OCI-LY3 (cell line): Measurements from ENCODE around the gene PCBP2.
"Not testable (repeated sequence)": the region's sequence is repeated elsewhere in the genome, so short reads cannot be mapped to it uniquely, and the experiment has no call there.

Experiments used
- H2AFZ ChIP-seq: fragments of 200-600, 300-600 bp; shearing (Covaris generic); 2 replicates; pipeline ENCODE4 v1.6.0; 2014; ENCODE audit warnings: antibody characterized with exemption, low read depth, low read length
- H3K27ac ChIP-seq: fragments of 200-600, 300-600 bp; sonication (generic); 2 replicates; pipeline ENCODE4 v1.5.1; 2014; ENCODE audit warnings: mild to moderate bottlenecking, low read length, moderate library complexity, mixed read lengths
- H3K27me3 ChIP-seq: fragments of 200-600, 300-600 bp; sonication (generic); 2 replicates; pipeline ENCODE4 v1.6.1; 2014; ENCODE audit warnings: low read depth, low read length, mixed read lengths
- H3K36me3 ChIP-seq: fragments of 200-600, 300-600 bp; sonication (generic); replicated peaks from 2 replicates; pipeline ENCODE3; 2014; ENCODE audit warnings: low read depth, low read length, mixed read lengths
- H3K4me1 ChIP-seq: fragments of 300-600, 200-600 bp; sonication (generic); 2 replicates; pipeline ENCODE4 v1.6.1; 2014; ENCODE audit warnings: low read length, mixed read lengths
- H3K4me2 ChIP-seq: fragments of 200-600, 300-600 bp; sonication (generic); 2 replicates; pipeline ENCODE4 v1.6.1; 2014; ENCODE audit warnings: low read length, mixed read lengths
- H3K4me3 ChIP-seq: fragments of 300-600, 200-600 bp; sonication (generic); 2 replicates; pipeline ENCODE4 v1.5.1; 2014; ENCODE audit warnings: antibody characterized with exemption, mild to moderate bottlenecking, low read length, moderate library complexity
- H3K79me2 ChIP-seq: fragments of 300-600, 200-600 bp; shearing (Covaris generic); 2 replicates; pipeline ENCODE4 v1.6.1; 2014; ENCODE audit warnings: mild to moderate bottlenecking, low read length, mixed read lengths
- H3K9ac ChIP-seq: fragments of 300-600, 200-600 bp; shearing (Covaris generic); 2 replicates; pipeline ENCODE4 v1.6.0; 2014; ENCODE audit warnings: mild to moderate bottlenecking, low read length, moderate library complexity
- H3K9me3 ChIP-seq: fragments of 200-600, 300-600 bp; shearing (Covaris generic); 2 replicates; pipeline ENCODE4 v1.6.1; 2014; ENCODE audit warnings: low read length, mixed read lengths; ENCODE audit not compliant: insufficient read depth
- H4K20me1 ChIP-seq: fragments of 200-600, 300-600 bp; sonication (generic); 2 replicates; pipeline ENCODE4 v1.6.1; 2016; ENCODE audit warnings: low read length, mixed read lengths; ENCODE audit not compliant: insufficient read depth
- CTCF ChIP-seq: fragments of 200-600, 300-600 bp; sonication (generic); IDR thresholded peaks from 2 replicates; pipeline ENCODE4 v1.5.1; 2014; ENCODE audit warnings: antibody characterized with exemption, low read length, low read depth
- EZH2phosphoT487 ChIP-seq: fragments of 200-600 bp; shearing (Covaris generic); IDR thresholded peaks from 2 replicates; pipeline ENCODE4 v1.6.1; 2018; ENCODE audit warnings: antibody characterized with exemption, mixed run types, low read depth

The PCBP2 gene

DNA sequence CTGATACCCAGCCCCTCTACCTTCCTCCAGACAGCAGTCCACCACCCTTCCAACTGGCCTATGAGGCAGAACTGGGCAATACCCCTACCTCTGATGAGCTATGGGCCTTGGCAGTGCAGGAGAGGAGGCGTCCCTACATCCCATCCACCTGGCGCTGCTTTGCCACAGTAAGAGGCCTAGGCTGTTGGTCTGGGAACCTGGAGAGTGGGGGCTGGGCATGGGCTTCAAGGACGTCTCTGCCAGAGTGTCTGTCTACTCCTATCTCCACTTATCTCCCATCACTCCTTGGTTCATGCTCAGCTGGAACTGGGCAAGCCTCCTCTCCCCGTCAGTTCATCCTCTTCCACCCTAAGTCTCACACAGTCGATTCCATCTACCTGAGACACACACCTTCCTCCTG, 21.8 kb upstream of the PCBP2 start:
- H3K27me3 ChIP-seq, result no peaks in the 10 kb centered on the region
- H4K20me1 ChIP-seq, result no peaks in the 10 kb centered on the region
- H3K4me1 ChIP-seq, result no peaks in the 10 kb centered on the region
- H3K4me2 ChIP-seq, result no peak overlapping the region
- no peak overlapping the region for H3K27ac ChIP-seq
- H2AFZ ChIP-seq, result no peak overlapping the region
- no peaks in the 10 kb centered on the region for H3K9me3 ChIP-seq
- no peak overlapping the region for H3K9ac ChIP-seq
- H3K4me3 ChIP-seq, result no peak overlapping the region
- H3K36me3 ChIP-seq, result no peaks in the 10 kb centered on the region
- H3K79me2 ChIP-seq, result no peaks in the 10 kb centered on the region
- TF ChIP-seq EZH2phosphoT487 (no peak), CTCF (no peak)

DNA sequence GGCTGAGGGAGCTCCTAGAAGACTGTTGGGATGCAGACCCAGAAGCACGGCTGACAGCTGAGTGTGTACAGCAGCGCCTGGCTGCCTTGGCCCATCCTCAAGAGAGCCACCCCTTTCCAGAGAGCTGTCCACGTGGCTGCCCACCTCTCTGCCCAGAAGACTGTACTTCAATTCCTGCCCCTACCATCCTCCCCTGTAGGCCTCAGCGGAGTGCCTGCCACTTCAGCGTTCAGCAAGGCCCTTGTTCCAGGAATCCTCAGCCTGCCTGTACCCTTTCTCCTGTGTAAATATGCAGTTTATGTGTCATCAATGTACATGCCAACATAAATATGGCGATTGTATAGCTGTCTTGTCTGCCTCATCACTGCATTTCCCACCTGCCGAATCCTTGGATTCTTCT, 20.7 kb upstream of the PCBP2 start:
- Histone ChIP-seq H3K4me2 (no peak overlapping the region), H3K9me3 (no peaks in the 10 kb centered on the region), H3K36me3 (no peaks in the 10 kb centered on the region), H3K27me3 (no peaks in the 10 kb centered on the region), H3K4me3 (no peak overlapping the region), H3K79me2 (no peaks in the 10 kb centered on the region), H3K9ac (no peak overlapping the region), H2AFZ (no peak overlapping the region), H3K27ac (no peak overlapping the region), H3K4me1 (no peaks in the 10 kb centered on the region), H4K20me1 (no peaks in the 10 kb centered on the region)
- TF ChIP-seq EZH2phosphoT487, result no peak
- TF ChIP-seq CTCF, result no peak

GRCh38 chr12:53435326-53435725, 16.6 kb upstream of the PCBP2 start:
- not testable (repeated sequence) for H3K36me3 ChIP-seq, H3K4me2 ChIP-seq

GRCh38 chr12:53439582-53439981, 12.3 kb upstream of the PCBP2 start:
- not testable (repeated sequence) for H3K4me1 ChIP-seq, H3K36me3 ChIP-seq, H4K20me1 ChIP-seq, H3K9ac ChIP-seq, H3K9me3 ChIP-seq, H2AFZ ChIP-seq, H3K27ac ChIP-seq, H3K4me2 ChIP-seq, H3K4me3 ChIP-seq, H3K27me3 ChIP-seq
- peaks cover 24% of the 10 kb centered on the region for H3K79me2 ChIP-seq

More at GRCh38 chr12:53435326-53435725, 16.6 kb upstream of the PCBP2 start:
- not testable (repeated sequence) for H4K20me1 ChIP-seq, H3K27ac ChIP-seq, H3K4me3 ChIP-seq, H2AFZ ChIP-seq, H3K4me1 ChIP-seq, H3K9me3 ChIP-seq, H3K9ac ChIP-seq, H3K27me3 ChIP-seq, H3K79me2 ChIP-seq

GRCh38 chr12:53441040-53441833, 10.7 kb upstream of the PCBP2 start, which contains the start of gene PRR13:
PRR13 (plus strand) TSS chr12:53441734; CDS start chr12:53442715, 981 bp downstream.
- Histone ChIP-seq H3K79me2 (peaks cover 24% of the 10 kb centered on the region), H3K27ac (peak within 1 kb of the TSS; percentile 58), H3K9ac (peak within 1 kb of the TSS; percentile 95), H3K4me2 (peak within 1 kb of the TSS; percentile 90), H4K20me1 (no peaks in the 10 kb centered on the region), H3K4me1 (peaks cover 7% of the 10 kb centered on the region; the same call in 1 of the 2 replicates), H2AFZ (peak within 1 kb of the TSS; percentile 100), H3K36me3 (peaks cover 16% of the 10 kb centered on the region), H3K4me3 (peak within 1 kb of the TSS; percentile 91), H3K9me3 (no peaks in the 10 kb centered on the region), H3K27me3 (no peaks in the 10 kb centered on the region)
- no peak for TF ChIP-seq CTCF
- TF ChIP-seq EZH2phosphoT487, result no peak
